Bone marrow (tissue), 2 donors: Measurements from ENCODE around the gene TSLP.
A peak's percentile ranks its signal among the peaks of the same experiment; 100 is the strongest.

Source experiments
- DNase-seq, 2 donors: peaks; one replicate each; lab custom pipeline; 2025; lab: John Stamatoyannopoulos, UW

Gene TSLP

GRCh38 chr5:111071413-111071812 lies at the start of gene TSLP:
Gene TSLP (plus strand): TSS chr5:111071713. CDS start chr5:111071891, 178 bp downstream.
- DNase-seq = no peak

- no peak for DNase-seq
These were observed 49.2 kb upstream of the TSLP start for GRCh38 chr5:111022301-111022700.

- no peak for DNase-seq
These were observed 42.6 kb upstream of the TSLP start for GRCh38 chr5:111028865-111029264.

GRCh38 chr5:111043712-111044506 lies 27.6 kb upstream of the TSLP start:
- DNase-seq = no peak

- DNase-seq = no peak
These were observed 13.4 kb upstream of the TSLP start for GRCh38 chr5:111058064-111058463.

- no peak for DNase-seq
These were observed 11.3 kb upstream of the TSLP start for GRCh38 chr5:111060169-111060568.

- DNase-seq = no peak
These were observed 9.9 kb upstream of the TSLP start for GRCh38 chr5:111061618-111062017.

- DNase-seq = no peak
These were observed 7.7 kb upstream of the TSLP start for GRCh38 chr5:111063709-111064322.

- no peak for DNase-seq
These were observed 5.1 kb upstream of the TSLP start for GRCh38 chr5:111066261-111066938.

GRCh38 chr5:111068213-111068612 lies 3.3 kb upstream of the TSLP start:
- no peak for DNase-seq

GRCh38 chr5:111069839-111070238 lies 1.7 kb upstream of the TSLP start:
- DNase-seq = no peak

- no peak for DNase-seq
These were observed 1.0 kb upstream of the TSLP start for GRCh38 chr5:111070272-111071134.

- DNase-seq = peak; percentile 30 to 66
These were observed 1.6 kb downstream of the TSLP start for GRCh38 chr5:111072949-111073682.

GRCh38 chr5:111074244-111074643 lies 2.7 kb downstream of the TSLP start:
- DNase-seq = no peak

GRCh38 chr5:111075520-111075919 lies 4.0 kb downstream of the TSLP start:
- no peak for DNase-seq

- DNase-seq = no peak
These were observed 4.6 kb downstream of the TSLP start for GRCh38 chr5:111076091-111076490.

GRCh38 chr5:111077678-111078077 lies 6.2 kb downstream of the TSLP start:
- DNase-seq = no peak

GRCh38 chr5:111079846-111080245 lies 8.3 kb downstream of the TSLP start:
- no peak for DNase-seq

GRCh38 chr5:111083323-111083722 lies 11.8 kb downstream of the TSLP start:
- DNase-seq = peak in 1 of 2 donors; percentile 84

- DNase-seq = peak; percentile 67 to 86
These were observed 20.7 kb downstream of the TSLP start, which contains the start of gene WDR36 for GRCh38 chr5:111092062-111092853. Gene WDR36 (plus strand): TSS chr5:111092348. CDS start chr5:111092457, 109 bp downstream.
